Nephron progenitor cell (in vitro differentiated cells): ENCODE measurements around the gene PIR.

Source experiments
- DNase-seq: peaks from one replicate; pipeline ENCODE4 v3.0.0; 2021
- H3K27ac Mint-ChIP-seq: 2 replicates; pipeline ENCODE4 v1.8.0; 2021; ENCODE audit warnings: mild to moderate bottlenecking, moderate library complexity, mixed read lengths
- H3K27me3 Mint-ChIP-seq: 2 replicates; pipeline ENCODE4 v1.8.0; 2021; ENCODE audit warnings: mild to moderate bottlenecking, low read depth, mixed read lengths; ENCODE audit not compliant: poor library complexity
- H3K36me3 Mint-ChIP-seq: 2 replicates; pipeline ENCODE4 v1.8.0; 2021; ENCODE audit warnings: low read depth, mixed read lengths
- H3K4me1 Mint-ChIP-seq: 2 replicates; pipeline ENCODE4 v1.8.0; 2021; ENCODE audit warnings: mixed read lengths
- H3K4me3 Mint-ChIP-seq: 2 replicates; pipeline ENCODE4 v1.8.0; 2021; ENCODE audit warnings: mild to moderate bottlenecking, moderate library complexity, mixed read lengths
- H3K9me3 Mint-ChIP-seq: 2 replicates; pipeline ENCODE4 v1.8.0; 2021; ENCODE audit warnings: mild to moderate bottlenecking, moderate library complexity, mixed read lengths
- TF ChIP-seq, protein P1 (sequence below): fragments of 200-600 bp; sonication (generic); IDR thresholded peaks from 2 replicates; pipeline ENCODE4 v1.5.0; 2021; ENCODE audit warnings: antibody characterized with exemption

PIR gene

DNA sequence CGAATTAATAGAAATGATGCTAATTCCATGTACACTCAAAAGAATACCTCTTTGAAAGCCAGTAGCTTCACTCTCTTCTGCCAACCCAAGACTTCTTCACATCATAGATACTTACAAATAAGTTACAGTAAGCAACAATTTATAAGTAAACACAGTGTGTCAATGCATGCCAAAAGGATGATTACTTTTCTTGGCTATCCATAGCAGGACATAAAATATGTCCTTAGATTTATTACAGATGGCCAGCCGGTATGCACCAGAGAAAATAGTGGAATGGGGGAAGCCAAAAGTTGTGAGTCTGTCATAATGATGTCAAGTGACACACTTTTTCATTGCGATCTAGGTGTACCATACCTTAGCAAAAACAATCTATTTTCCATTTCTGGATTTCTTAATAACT lies 6.8 kb upstream of the PIR start:
- Mint-ChIP-seq H3K27ac (no peak overlapping the region), H3K9me3 (no peaks in the 10 kb centered on the region), H3K27me3 (peaks cover 5% of the 10 kb centered on the region), H3K36me3 (no peaks in the 10 kb centered on the region), H3K4me3 (no peak overlapping the region), H3K4me1 (peaks cover 5% of the 10 kb centered on the region)
- TF ChIP-seq, protein P1, sequence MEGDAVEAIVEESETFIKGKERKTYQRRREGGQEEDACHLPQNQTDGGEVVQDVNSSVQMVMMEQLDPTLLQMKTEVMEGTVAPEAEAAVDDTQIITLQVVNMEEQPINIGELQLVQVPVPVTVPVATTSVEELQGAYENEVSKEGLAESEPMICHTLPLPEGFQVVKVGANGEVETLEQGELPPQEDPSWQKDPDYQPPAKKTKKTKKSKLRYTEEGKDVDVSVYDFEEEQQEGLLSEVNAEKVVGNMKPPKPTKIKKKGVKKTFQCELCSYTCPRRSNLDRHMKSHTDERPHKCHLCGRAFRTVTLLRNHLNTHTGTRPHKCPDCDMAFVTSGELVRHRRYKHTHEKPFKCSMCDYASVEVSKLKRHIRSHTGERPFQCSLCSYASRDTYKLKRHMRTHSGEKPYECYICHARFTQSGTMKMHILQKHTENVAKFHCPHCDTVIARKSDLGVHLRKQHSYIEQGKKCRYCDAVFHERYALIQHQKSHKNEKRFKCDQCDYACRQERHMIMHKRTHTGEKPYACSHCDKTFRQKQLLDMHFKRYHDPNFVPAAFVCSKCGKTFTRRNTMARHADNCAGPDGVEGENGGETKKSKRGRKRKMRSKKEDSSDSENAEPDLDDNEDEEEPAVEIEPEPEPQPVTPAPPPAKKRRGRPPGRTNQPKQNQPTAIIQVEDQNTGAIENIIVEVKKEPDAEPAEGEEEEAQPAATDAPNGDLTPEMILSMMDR = no peak
- no peak for DNase-seq

DNA sequence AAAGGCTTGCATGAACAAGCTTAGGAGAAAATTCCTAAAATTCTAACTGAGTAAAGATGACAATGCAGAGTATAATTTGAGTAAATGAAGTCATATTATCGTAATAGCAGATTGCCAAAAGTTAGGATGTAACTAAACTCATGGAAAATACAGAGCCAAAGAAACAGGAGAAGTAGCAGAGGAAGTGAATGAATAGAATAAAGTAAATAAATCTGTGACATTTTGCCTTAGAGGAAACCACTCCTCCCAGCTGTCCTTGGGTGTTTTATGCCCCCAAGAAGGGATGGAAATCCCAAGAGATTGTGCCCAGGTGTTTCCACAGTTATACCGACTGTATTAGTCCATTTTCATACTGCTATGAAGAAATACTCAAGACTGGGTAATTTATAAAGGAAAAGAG lies 5.6 kb upstream of the PIR start:
- H3K27ac Mint-ChIP-seq = no peak overlapping the region
- DNase-seq = no peak
- no peaks in the 10 kb centered on the region for H3K9me3 Mint-ChIP-seq
- peaks cover 6% of the 10 kb centered on the region for H3K4me1 Mint-ChIP-seq
- H3K27me3 Mint-ChIP-seq = peaks cover 7% of the 10 kb centered on the region
- no peak overlapping the region for H3K4me3 Mint-ChIP-seq
- TF ChIP-seq, protein P1 = no peak
- H3K36me3 Mint-ChIP-seq = no peaks in the 10 kb centered on the region

DNA sequence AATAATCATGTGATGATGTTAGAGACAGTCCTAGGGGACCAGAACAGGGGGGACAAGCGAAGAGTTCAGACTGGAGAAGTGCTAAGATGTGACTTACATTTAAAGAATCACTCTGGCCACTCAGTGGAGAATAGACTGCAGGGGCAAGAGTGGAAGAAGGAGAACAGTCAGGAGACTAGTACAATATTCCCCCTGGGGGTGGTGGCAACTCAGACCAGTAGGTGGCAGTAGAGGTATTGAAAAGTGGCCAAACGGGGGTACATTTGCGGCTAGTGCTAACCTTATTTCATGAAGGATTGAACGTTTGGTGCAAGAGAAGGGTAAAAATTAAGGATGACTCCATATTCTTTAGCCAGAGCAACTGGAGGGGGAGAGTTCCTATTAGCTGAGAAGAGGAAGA lies 4.7 kb upstream of the PIR start:
- Mint-ChIP-seq H3K36me3 (no peaks in the 10 kb centered on the region), H3K4me3 (no peak overlapping the region), H3K4me1 (peaks cover 13% of the 10 kb centered on the region), H3K27me3 (peaks cover 9% of the 10 kb centered on the region), H3K27ac (no peak overlapping the region), H3K9me3 (no peaks in the 10 kb centered on the region)
- TF ChIP-seq, protein P1 = peak; percentile 75
- DNase-seq = peak; percentile 73

DNA sequence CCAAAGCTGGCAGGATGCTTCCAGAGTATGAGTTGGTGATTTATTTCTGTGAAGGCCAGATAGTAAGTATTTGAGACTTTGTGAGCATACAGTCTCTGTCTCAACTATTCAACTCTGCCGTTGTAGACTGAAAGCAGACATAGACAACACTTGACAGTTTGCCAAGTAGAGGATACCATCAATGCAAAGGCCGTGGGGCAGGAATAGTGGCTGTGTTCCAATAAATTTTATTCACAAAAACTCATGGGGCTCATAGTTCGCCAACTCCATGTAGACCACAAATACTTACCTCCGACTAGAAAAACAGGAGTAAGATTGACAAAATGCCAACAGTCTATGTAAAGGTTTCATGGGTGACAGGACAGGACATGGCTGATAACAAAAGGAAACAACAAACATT lies 3.7 kb upstream of the PIR start:
- no peak for DNase-seq
- H3K27me3 Mint-ChIP-seq = peaks cover 10% of the 10 kb centered on the region

DNA sequence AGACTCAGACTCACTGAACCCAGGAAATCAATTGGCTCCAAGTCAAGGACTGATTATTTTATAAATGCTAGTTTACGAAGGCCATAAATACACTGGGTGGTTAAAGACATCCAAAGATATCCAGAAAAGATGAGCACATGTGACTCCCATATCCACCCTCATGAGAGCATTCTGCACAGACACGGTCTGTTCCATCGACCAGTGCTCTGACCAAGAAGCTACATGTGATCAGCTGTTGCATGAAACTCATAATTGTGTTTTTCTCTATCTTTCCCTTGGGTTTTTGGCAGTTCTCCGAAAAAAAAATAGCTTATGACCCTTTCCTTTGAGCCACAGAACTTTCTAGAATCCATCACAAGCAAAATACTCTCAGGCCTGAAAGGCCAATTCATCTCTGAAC lies 2.7 kb upstream of the PIR start:
- H3K27ac Mint-ChIP-seq = no peak overlapping the region
- no peaks in the 10 kb centered on the region for H3K9me3 Mint-ChIP-seq
- peaks cover 10% of the 10 kb centered on the region for H3K27me3 Mint-ChIP-seq
- H3K4me3 Mint-ChIP-seq = no peak overlapping the region
- TF ChIP-seq, protein P1 = no peak
- peaks cover 5% of the 10 kb centered on the region for H3K36me3 Mint-ChIP-seq
- H3K4me1 Mint-ChIP-seq = peaks cover 24% of the 10 kb centered on the region
- DNase-seq = no peak

More for the DNA sequence above, 3.7 kb upstream of the PIR start:
- Mint-ChIP-seq H3K27ac (no peak overlapping the region), H3K4me1 (peaks cover 24% of the 10 kb centered on the region), H3K9me3 (no peaks in the 10 kb centered on the region), H3K36me3 (no peaks in the 10 kb centered on the region), H3K4me3 (no peak overlapping the region)
- TF ChIP-seq, protein P1 = no peak

DNA sequence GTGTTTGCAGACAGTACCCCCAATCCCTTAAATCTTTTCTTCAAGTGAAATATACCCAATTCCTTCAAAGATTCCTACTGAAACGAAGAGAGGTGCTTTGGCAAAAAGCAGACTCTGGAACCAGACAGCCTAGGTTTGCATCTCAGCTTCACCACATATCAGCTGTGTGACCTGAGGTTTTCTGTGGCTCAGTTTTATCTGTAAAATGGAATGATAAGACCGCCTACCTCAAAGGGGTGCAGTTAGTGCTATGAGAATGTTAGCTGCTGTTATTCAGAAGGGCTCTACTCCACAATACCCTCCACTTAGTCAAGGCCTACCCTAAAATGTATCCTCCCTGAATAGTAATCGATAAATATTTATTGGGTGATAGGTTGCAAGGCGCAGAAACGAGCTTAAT lies 664 bp downstream of the PIR start:
- H3K27ac Mint-ChIP-seq = no peak overlapping the region
- DNase-seq = no peak
- peaks cover 10% of the 10 kb centered on the region for H3K27me3 Mint-ChIP-seq
- peaks cover 16% of the 10 kb centered on the region for H3K36me3 Mint-ChIP-seq
- H3K4me3 Mint-ChIP-seq = peak overlapping the region; percentile 92
- TF ChIP-seq, protein P1 = no peak
- peaks cover 19% of the 10 kb centered on the region for H3K4me1 Mint-ChIP-seq
- H3K9me3 Mint-ChIP-seq = no peaks in the 10 kb centered on the region
